Glutamatergic neuron (in vitro differentiated cells): ENCODE measurements around the gene OBSL1. TPM values are rescaled to one million over a fixed set of nuclear protein-coding genes. Genes with fewer than 3 reads are reported as not detected.
A peak's percentile ranks its signal among the peaks of the same experiment; 100 is the strongest.

Source experiments
- DNase-seq: peaks from one replicate; pipeline ENCODE4 v3.0.0; 2022
- H3K27ac Mint-ChIP-seq: one replicate; pipeline ENCODE4 v1.8.0; 2020; ENCODE audit warnings: mild to moderate bottlenecking, mixed read lengths, inconsistent platforms; ENCODE audit not compliant: unreplicated experiment
- H3K27me3 Mint-ChIP-seq: one replicate; pipeline ENCODE4 v1.8.0; 2020; ENCODE audit warnings: mild to moderate bottlenecking, moderate library complexity, mixed read lengths, inconsistent platforms; ENCODE audit not compliant: unreplicated experiment
- H3K36me3 Mint-ChIP-seq: one replicate; pipeline ENCODE4 v1.8.0; 2020; ENCODE audit warnings: mild to moderate bottlenecking, mixed read lengths, inconsistent platforms; ENCODE audit not compliant: unreplicated experiment
- H3K4me1 Mint-ChIP-seq: one replicate; pipeline ENCODE4 v1.8.0; 2020; ENCODE audit warnings: mild to moderate bottlenecking, low read depth, mixed read lengths, inconsistent platforms; ENCODE audit not compliant: unreplicated experiment
- H3K4me3 Mint-ChIP-seq: one replicate; pipeline ENCODE4 v1.8.0; 2020; ENCODE audit warnings: mild to moderate bottlenecking, mixed read lengths, inconsistent platforms; ENCODE audit not compliant: unreplicated experiment
- H3K9me3 Mint-ChIP-seq: one replicate; pipeline ENCODE4 v1.8.0; 2020; ENCODE audit warnings: mild to moderate bottlenecking, moderate library complexity, mixed read lengths, inconsistent platforms; ENCODE audit not compliant: unreplicated experiment
- total RNA-seq: library from RNA; stranded (reverse); fragmentation: NEBNext Ultra II Directional; extraction: Animal tissue kit (Norgen Biotek cat#: 25700); gene quantifications from one replicate; pipeline ENCODE4 v1.2.1, GENCODE V29; 2021; ENCODE audit not compliant: unreplicated experiment
- TF ChIP-seq, protein P1 (sequence below): fragments of 200-600 bp; sonication (generic); IDR thresholded peaks from one replicate; pipeline ENCODE4 v1.5.0; 2021; ENCODE audit not compliant: partially characterized antibody, unreplicated experiment

Gene OBSL1
- total RNA-seq, 1 donor from 2014 or later = 47.9 TPM

DNA sequence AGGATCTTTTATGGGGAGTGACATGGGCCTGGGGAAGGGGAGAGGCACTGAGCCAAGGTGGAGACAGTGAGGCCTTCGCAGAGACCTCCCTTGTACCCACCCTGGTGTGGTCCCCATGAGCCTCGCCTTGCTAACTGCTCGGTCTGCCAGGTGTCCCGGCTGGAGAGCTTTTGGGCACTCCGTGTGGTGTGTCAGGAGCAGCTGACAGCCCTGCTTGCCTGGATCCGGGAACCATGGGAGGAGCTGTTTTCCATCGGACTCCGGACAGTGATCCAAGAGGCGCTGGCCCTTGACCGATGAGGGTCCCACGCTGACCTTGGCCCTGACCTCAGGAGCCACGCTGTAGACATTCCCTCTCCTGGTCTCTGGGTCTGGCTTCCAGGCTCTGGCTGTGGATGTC is 44.6 kb upstream of the OBSL1 start:
- H3K27ac Mint-ChIP-seq = no peak overlapping the region
- H3K36me3 Mint-ChIP-seq = no peaks in the 10 kb centered on the region
- no peak for DNase-seq
- H3K4me3 Mint-ChIP-seq = no peak overlapping the region
- H3K9me3 Mint-ChIP-seq = peaks cover 3% of the 10 kb centered on the region
- peaks cover 9% of the 10 kb centered on the region for H3K4me1 Mint-ChIP-seq
- TF ChIP-seq, protein P1, sequence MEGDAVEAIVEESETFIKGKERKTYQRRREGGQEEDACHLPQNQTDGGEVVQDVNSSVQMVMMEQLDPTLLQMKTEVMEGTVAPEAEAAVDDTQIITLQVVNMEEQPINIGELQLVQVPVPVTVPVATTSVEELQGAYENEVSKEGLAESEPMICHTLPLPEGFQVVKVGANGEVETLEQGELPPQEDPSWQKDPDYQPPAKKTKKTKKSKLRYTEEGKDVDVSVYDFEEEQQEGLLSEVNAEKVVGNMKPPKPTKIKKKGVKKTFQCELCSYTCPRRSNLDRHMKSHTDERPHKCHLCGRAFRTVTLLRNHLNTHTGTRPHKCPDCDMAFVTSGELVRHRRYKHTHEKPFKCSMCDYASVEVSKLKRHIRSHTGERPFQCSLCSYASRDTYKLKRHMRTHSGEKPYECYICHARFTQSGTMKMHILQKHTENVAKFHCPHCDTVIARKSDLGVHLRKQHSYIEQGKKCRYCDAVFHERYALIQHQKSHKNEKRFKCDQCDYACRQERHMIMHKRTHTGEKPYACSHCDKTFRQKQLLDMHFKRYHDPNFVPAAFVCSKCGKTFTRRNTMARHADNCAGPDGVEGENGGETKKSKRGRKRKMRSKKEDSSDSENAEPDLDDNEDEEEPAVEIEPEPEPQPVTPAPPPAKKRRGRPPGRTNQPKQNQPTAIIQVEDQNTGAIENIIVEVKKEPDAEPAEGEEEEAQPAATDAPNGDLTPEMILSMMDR = no peak
- H3K27me3 Mint-ChIP-seq = peaks cover 4% of the 10 kb centered on the region

DNA sequence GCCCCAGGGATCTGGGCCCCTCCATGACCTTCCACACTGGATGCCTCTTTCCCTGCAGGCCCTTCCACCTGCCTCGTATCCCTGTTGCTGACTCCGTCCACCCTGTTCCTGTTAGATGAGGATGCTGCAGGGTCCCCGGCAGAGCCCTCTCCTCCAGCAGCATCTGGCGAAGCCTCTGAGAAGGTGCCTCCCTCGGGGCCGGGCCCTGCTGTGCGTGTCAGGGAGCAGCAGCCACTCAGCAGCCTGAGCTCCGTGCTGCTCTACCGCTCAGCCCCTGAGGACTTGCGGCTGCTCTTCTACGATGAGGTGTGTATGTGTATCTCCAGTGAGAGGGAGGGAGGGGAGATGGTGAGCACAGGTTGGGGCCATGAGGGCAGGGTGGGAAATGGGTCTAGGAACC is 43.7 kb upstream of the OBSL1 start:
- H3K27ac Mint-ChIP-seq = no peak overlapping the region
- TF ChIP-seq, protein P1 = no peak
- peak overlapping the region; percentile 13 for H3K4me3 Mint-ChIP-seq
- peak; percentile 56 for DNase-seq
- no peaks in the 10 kb centered on the region for H3K36me3 Mint-ChIP-seq
- peaks cover 3% of the 10 kb centered on the region for H3K9me3 Mint-ChIP-seq
- peaks cover 9% of the 10 kb centered on the region for H3K4me1 Mint-ChIP-seq
- peaks cover 2% of the 10 kb centered on the region for H3K27me3 Mint-ChIP-seq

DNA sequence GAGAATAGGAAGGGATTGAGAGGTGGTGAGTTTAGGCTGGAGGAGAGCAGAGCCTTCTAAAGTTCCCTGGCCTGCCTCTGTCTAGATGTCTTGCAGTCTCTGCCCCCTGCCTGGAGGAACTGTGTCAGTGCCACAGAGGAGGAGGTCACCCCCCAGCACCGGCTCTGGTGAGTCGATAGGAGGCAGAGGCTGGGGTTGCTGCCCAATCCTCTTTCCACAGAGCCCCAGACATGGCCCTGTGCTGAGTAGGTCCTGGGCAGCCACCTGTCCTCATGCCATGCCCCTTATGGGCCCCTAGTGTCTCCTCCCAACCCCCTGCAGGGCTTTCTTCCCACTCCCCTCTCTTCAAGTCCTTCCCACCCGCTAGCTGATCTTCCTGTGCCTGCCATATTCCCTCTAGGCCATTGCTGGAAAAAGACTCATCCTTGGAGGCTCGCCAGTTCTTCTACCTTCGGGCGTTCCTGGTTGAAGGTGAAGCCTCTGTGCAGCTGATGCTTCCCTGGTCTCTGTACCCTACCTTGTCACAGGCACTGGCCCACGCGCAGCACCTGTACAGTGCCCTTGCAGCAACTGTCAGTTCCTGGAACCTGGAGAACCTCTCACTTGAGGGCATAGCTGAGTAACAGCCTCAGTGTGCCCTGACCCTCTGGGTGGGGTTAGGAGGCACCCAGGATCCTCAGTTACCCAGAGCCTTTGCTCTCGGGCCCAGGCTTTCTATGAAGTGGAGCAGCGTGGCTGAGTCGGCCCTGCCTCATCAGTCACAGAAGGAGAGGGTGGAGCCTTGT is 42.9 kb upstream of the OBSL1 start:
- TF ChIP-seq, protein P1 = no peak
- H3K27me3 Mint-ChIP-seq = no peaks in the 10 kb centered on the region
- no peak for DNase-seq
- no peaks in the 10 kb centered on the region for H3K36me3 Mint-ChIP-seq
- no peak overlapping the region for H3K4me3 Mint-ChIP-seq
- no peak overlapping the region for H3K27ac Mint-ChIP-seq
- H3K4me1 Mint-ChIP-seq = peaks cover 16% of the 10 kb centered on the region
- H3K9me3 Mint-ChIP-seq = peaks cover 6% of the 10 kb centered on the region

DNA sequence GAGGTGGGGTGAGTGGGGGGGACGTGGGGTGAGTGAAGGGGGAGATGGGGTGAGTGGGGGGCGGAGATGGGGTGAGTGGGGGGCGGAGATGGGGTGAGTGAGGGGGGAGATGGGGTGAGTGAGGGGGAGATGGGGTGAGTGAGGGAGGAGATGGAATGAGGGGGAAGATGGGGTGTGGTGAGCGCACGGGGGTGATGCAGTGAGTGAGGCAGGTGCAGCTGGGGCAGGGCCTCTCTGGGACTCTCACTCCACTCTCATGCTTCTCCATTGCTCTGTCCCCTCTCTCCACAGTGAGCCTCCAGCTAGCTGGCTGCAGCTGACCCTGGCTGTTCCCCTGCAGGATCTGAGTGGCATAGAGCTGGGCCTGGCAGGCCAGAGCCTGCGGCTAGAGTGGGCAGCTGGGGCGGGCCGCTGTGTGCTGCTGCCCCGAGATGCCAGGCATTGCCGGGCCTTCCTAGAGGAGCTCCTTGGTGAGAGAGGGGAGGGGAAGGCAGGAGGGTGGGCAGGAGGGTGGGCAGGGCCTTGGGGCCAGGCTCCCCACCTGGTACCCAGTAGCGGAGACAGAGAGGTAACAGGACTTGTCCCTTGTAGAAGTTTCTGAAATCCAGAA is 42.2 kb upstream of the OBSL1 start:
- H3K4me1 Mint-ChIP-seq = peaks cover 14% of the 10 kb centered on the region
- TF ChIP-seq, protein P1 = no peak
- no peak for DNase-seq

More for the DNA sequence above, 42.2 kb upstream of the OBSL1 start:
- peaks cover 6% of the 10 kb centered on the region for H3K9me3 Mint-ChIP-seq
- H3K27ac Mint-ChIP-seq = no peak overlapping the region
- H3K27me3 Mint-ChIP-seq = peaks cover 2% of the 10 kb centered on the region
- no peaks in the 10 kb centered on the region for H3K36me3 Mint-ChIP-seq
- no peak overlapping the region for H3K4me3 Mint-ChIP-seq
